H9 (cell line): Measurements from ENCODE around the gene RAB26. TPM values are rescaled to one million over a fixed set of nuclear protein-coding genes. Genes with fewer than 3 reads are reported as not detected.

ENCODE experiments used
- DNase-seq: peaks from one replicate; pipeline ENCODE4 v3.0.0-alpha.2; 2017
- H2AFZ ChIP-seq: one replicate; pipeline ENCODE4 v1.6.1; 2013; ENCODE audit warnings: mild to moderate bottlenecking, low read length, control low read depth, moderate library complexity
- H2AK5ac ChIP-seq: 2 replicates; pipeline ENCODE4 v1.6.1; 2013; ENCODE audit warnings: low read length, control low read depth, mixed read lengths; ENCODE audit not compliant: insufficient read length
- H2BK120ac ChIP-seq: one replicate; pipeline ENCODE4 v1.6.1; 2013; ENCODE audit warnings: low read depth, mild to moderate bottlenecking, low read length, control low read depth, inconsistent platforms; ENCODE audit not compliant: poor library complexity, severe bottlenecking
- H2BK12ac ChIP-seq: 2 replicates; pipeline ENCODE4 v1.6.1; 2013; ENCODE audit warnings: low read length, control low read depth, mixed read lengths, low read depth; ENCODE audit not compliant: insufficient read length
- H2BK15ac ChIP-seq: 2 replicates; pipeline ENCODE4 v1.6.1; 2013; ENCODE audit warnings: low read depth, low read length, control low read depth
- H2BK20ac ChIP-seq: one replicate; pipeline ENCODE4 v1.6.1; 2013; ENCODE audit warnings: low read depth, mild to moderate bottlenecking, low read length, control low read depth, inconsistent platforms; ENCODE audit not compliant: poor library complexity, severe bottlenecking
- H2BK5ac ChIP-seq: 2 replicates; pipeline ENCODE4 v1.6.1; 2013; ENCODE audit warnings: low read length, control low read depth, mixed read lengths; ENCODE audit not compliant: insufficient read length
- H3K14ac ChIP-seq: 2 replicates; pipeline ENCODE4 v1.6.1; 2013; ENCODE audit warnings: low read length, control low read depth; ENCODE audit not compliant: insufficient read depth
- H3K18ac ChIP-seq: 2 replicates; pipeline ENCODE4 v1.6.1; 2013; ENCODE audit warnings: low read depth, mild to moderate bottlenecking, mixed read lengths, low read length, control low read depth; ENCODE audit not compliant: insufficient read length
- H3K23ac ChIP-seq: 2 replicates; pipeline ENCODE4 v1.6.1; 2013; ENCODE audit warnings: low read length, control low read depth, mixed read lengths, low read depth; ENCODE audit not compliant: insufficient read length
- H3K23me2 ChIP-seq: 2 replicates; pipeline ENCODE4 v1.6.1; 2013; ENCODE audit warnings: low read depth, mild to moderate bottlenecking, mixed read lengths, low read length, control low read depth; ENCODE audit not compliant: insufficient read length, poor library complexity, severe bottlenecking
- H3K27ac ChIP-seq: 2 replicates; pipeline ENCODE4 v1.5.1; 2013; ENCODE audit warnings: low read length, control low read depth, mixed read lengths, low read depth; ENCODE audit not compliant: insufficient read length
- H3K27me3 ChIP-seq: 2 replicates; pipeline ENCODE4 v1.6.1; 2013; ENCODE audit warnings: low read length, control low read depth, inconsistent platforms; ENCODE audit not compliant: insufficient read depth
- H3K4ac ChIP-seq: 2 replicates; pipeline ENCODE4 v1.6.1; 2013; ENCODE audit warnings: low read depth, mild to moderate bottlenecking, control low read depth, inconsistent platforms, low read length, moderate library complexity
- H3K4me1 ChIP-seq: 2 replicates; pipeline ENCODE4 v1.6.1; 2013; ENCODE audit warnings: low read length, control low read depth, inconsistent platforms; ENCODE audit not compliant: insufficient read depth
- H3K4me2 ChIP-seq: 2 replicates; pipeline ENCODE4 v1.6.1; 2013; ENCODE audit warnings: low read length, control low read depth, mixed read lengths; ENCODE audit not compliant: insufficient read length, insufficient read depth
- H3K56ac ChIP-seq: 2 replicates; pipeline ENCODE4 v1.6.1; 2013; ENCODE audit warnings: low read depth, mild to moderate bottlenecking, mixed read lengths, low read length, control low read depth; ENCODE audit not compliant: insufficient read length
- H3K79me1 ChIP-seq: 2 replicates; pipeline ENCODE4 v1.6.1; 2013; ENCODE audit warnings: low read depth, mild to moderate bottlenecking, moderate library complexity, low read length, control low read depth, inconsistent platforms; ENCODE audit not compliant: insufficient read depth, poor library complexity, severe bottlenecking
- H3K79me2 ChIP-seq: 2 replicates; pipeline ENCODE4 v1.6.1; 2013; ENCODE audit warnings: low read length, control low read depth, inconsistent platforms; ENCODE audit not compliant: insufficient read depth
- H3K9ac ChIP-seq: 2 replicates; pipeline ENCODE4 v1.6.1; 2013; ENCODE audit warnings: low read length, control low read depth, mixed read lengths; ENCODE audit not compliant: insufficient read length; ENCODE audit errors: extremely low read depth
- H3K9me3 ChIP-seq: one replicate; pipeline ENCODE4 v1.6.1; 2013; ENCODE audit warnings: low read depth, low read length, inconsistent platforms; ENCODE audit not compliant: control insufficient read depth
- H3T11ph ChIP-seq: one replicate; pipeline ENCODE4 v1.6.1; 2013; ENCODE audit warnings: mild to moderate bottlenecking, low read length, control low read depth, inconsistent platforms
- H4K20me1 ChIP-seq: one replicate; pipeline ENCODE4 v1.6.1; 2013; ENCODE audit not compliant: control insufficient read depth, insufficient read length, insufficient read depth
- H4K5ac ChIP-seq: 2 replicates; pipeline ENCODE4 v1.6.1; 2013; ENCODE audit warnings: low read depth, mild to moderate bottlenecking, mixed read lengths, low read length, control low read depth; ENCODE audit not compliant: insufficient read length
- H4K8ac ChIP-seq: replicated peaks from 2 replicates; pipeline ENCODE4 v1.6.1; 2013; ENCODE audit warnings: low read length, control low read depth, mixed read lengths, low read depth; ENCODE audit not compliant: insufficient read length
- H4K91ac ChIP-seq: 2 replicates; pipeline ENCODE4 v1.6.1; 2013; ENCODE audit warnings: low read depth, mild to moderate bottlenecking, moderate library complexity, mixed read lengths, low read length, control low read depth; ENCODE audit not compliant: insufficient read length
- H3K27ac Mint-ChIP-seq, 3 experiments: 2 replicates in 2 of 3; 3 replicates in 1 of 3; pipeline ENCODE4 v1.8.0; 2020 to 2021; ENCODE audit warnings: mixed read lengths in 3 of 3, mild to moderate bottlenecking in 1 of 3, moderate library complexity in 1 of 3
- H3K27me3 Mint-ChIP-seq: 2 replicates; pipeline ENCODE4 v1.8.0; 2021; ENCODE audit warnings: low read depth, mild to moderate bottlenecking, moderate library complexity, mixed read lengths
- H3K36me3 Mint-ChIP-seq, 3 experiments: 2 replicates in 2 of 3; 3 replicates in 1 of 3; pipeline ENCODE4 v1.8.0; 2020 to 2021; ENCODE audit warnings: low read depth in 3 of 3, mixed read lengths in 3 of 3; ENCODE audit not compliant: insufficient read depth in 1 of 3
- H3K4me1 Mint-ChIP-seq, 2 experiments: 2 replicates each; pipeline ENCODE4 v1.8.0; 2020; ENCODE audit warnings: mixed read lengths in 2 of 2
- H3K4me3 Mint-ChIP-seq, 2 experiments: 2 replicates in 1 of 2; 3 replicates in 1 of 2; pipeline ENCODE4 v1.8.0; 2020 to 2021; ENCODE audit warnings: mild to moderate bottlenecking in 2 of 2, mixed read lengths in 2 of 2, moderate library complexity in 1 of 2
- H3K9me3 Mint-ChIP-seq, 2 experiments: 2 replicates in 1 of 2; 3 replicates in 1 of 2; pipeline ENCODE4 v1.8.0; 2020; ENCODE audit warnings: mild to moderate bottlenecking in 2 of 2, mixed read lengths in 2 of 2, moderate library complexity in 1 of 2
- CTCF ChIP-seq: fragments of 200-600 bp; sonication (generic); conservative IDR thresholded peaks from 3 replicates; pipeline ENCODE4 v1.8.0; 2021; ENCODE audit warnings: antibody characterized with exemption, mild to moderate bottlenecking
- WGBS: extraction: QIAGEN DNeasy Blood & Tissue Kit; methylation state at CpG from one replicate; pipeline ENCODE4 v1.1.7; 2013; ENCODE audit warnings: missing lambda C conversion rate, low lambda C conversion rate, mixed read lengths; ENCODE audit not compliant: insufficient read length; ENCODE audit errors: extremely low coverage; 5-methylcytosine and 5-hydroxymethylcytosine counted together
- total RNA-seq: library from RNA; stranded (reverse); gene quantifications from 2 replicates; pipeline ENCODE4 v1.2.1, GENCODE V29; 2021

The RAB26 gene
- total RNA-seq, 1 experiment from 2014 or later: 2.4 TPM

- H3K36me3 Mint-ChIP-seq: peaks cover 0 to 9% (median 4%) of the 10 kb centered on the region in 3 experiments; a peak in 3 of 7 replicates
- Histone ChIP-seq H3K18ac (no peak overlapping the region), H2BK12ac (no peak overlapping the region), H3K9ac (no peak overlapping the region), H2BK120ac (no peak overlapping the region), H2AK5ac (no peak overlapping the region), H2AFZ (no peak overlapping the region), H2BK15ac (no peak overlapping the region), H3K79me2 (no peaks in the 10 kb centered on the region), H2BK5ac (no peak overlapping the region), H3K23me2 (no peaks in the 10 kb centered on the region), H4K5ac (no peak overlapping the region), H4K91ac (no peak overlapping the region), H3K27me3 (no peaks in the 10 kb centered on the region), H3K27ac (no peak overlapping the region), H3K14ac (no peak overlapping the region), H3K4me2 (no peak overlapping the region), H3K4ac (no peak overlapping the region), H3T11ph (no peak overlapping the region), H3K9me3 (no peaks in the 10 kb centered on the region), H2BK20ac (no peak overlapping the region), H3K79me1 (no peaks in the 10 kb centered on the region), H4K8ac (no peak overlapping the region), H3K56ac (no peak overlapping the region), H4K20me1 (peaks cover 3% of the 10 kb centered on the region), H3K4me1 (no peaks in the 10 kb centered on the region), H3K23ac (no peak overlapping the region)
- H3K27ac Mint-ChIP-seq: no peak overlapping the region; a peak in 1 of 7 replicates
- H3K4me1 Mint-ChIP-seq: peaks cover 3 to 9% of the 10 kb centered on the region in 2 experiments
- no peaks in the 10 kb centered on the region; the same call in 1 of the 2 replicates for H3K27me3 Mint-ChIP-seq
- H3K4me3 Mint-ChIP-seq: no peak overlapping the region
- no peak for TF ChIP-seq CTCF
- H3K9me3 Mint-ChIP-seq: no peaks in the 10 kb centered on the region
- WGBS: no CpG with 5 or more reads among the region's 13 CpGs
- no peak for DNase-seq
Measured at GRCh38 chr16:2186064-2186463, 37.6 kb downstream of the RAB26 start.
